Sigmoid colon (tissue), 7 donors: ENCODE results near the gene CCIN. TPM values are rescaled to one million over a fixed set of nuclear protein-coding genes. Genes with fewer than 3 reads are reported as not detected.
A peak's percentile ranks its signal among the peaks of the same experiment; 100 is the strongest.

Source experiments
- DNase-seq: peaks from one replicate; pipeline ENCODE4 v3.0.0-alpha.2; 2019
- H3K27ac ChIP-seq, 4 donors: fragments of 200-600 bp; sonication (generic); one replicate each; pipeline ENCODE4 v1.5.1; 2016 to 2019; ENCODE audit warnings: mild to moderate bottlenecking in 1 of 4
- H3K27me3 ChIP-seq, 3 donors: fragments of 200-600 bp; sonication (generic); one replicate each; pipeline ENCODE4 v1.5.1; 2019; ENCODE audit warnings: mild to moderate bottlenecking in 1 of 3
- H3K36me3 ChIP-seq, 4 donors: fragments of 200-600 bp; sonication (generic); one replicate each; pipeline ENCODE4 v1.5.1; 2016 to 2019
- H3K4me1 ChIP-seq, 4 donors: fragments of 200-600 bp; sonication (generic); one replicate each; pipeline ENCODE4 v1.5.1; 2017 to 2019
- H3K4me3 ChIP-seq, 4 donors: fragments of 200-600 bp; sonication (generic); one replicate each; pipeline ENCODE4 v1.5.1; 2017 to 2019; ENCODE audit warnings: mild to moderate bottlenecking in 2 of 4, moderate library complexity in 1 of 4
- H3K9me3 ChIP-seq, 4 donors: fragments of 200-600 bp in 3 of 4; sonication (generic) in 3 of 4; one replicate each; pipeline versions ENCODE4 v1.5.1 to v1.6.1; 2013 to 2019
- CTCF ChIP-seq, 4 experiments: fragments of 450-650 bp in 3 of 4; fragments of 200-600 bp in 1 of 4; IDR thresholded peaks; one replicate each; pipeline ENCODE4 v1.5.1; 2016 to 2019; ENCODE audit warnings: antibody characterized with exemption in 4 of 4, mild to moderate bottlenecking in 3 of 4, moderate library complexity in 2 of 4
- EP300 ChIP-seq, 4 donors: sonication (generic); formaldehyde crosslinking; IDR thresholded peaks; one replicate each; pipeline ENCODE4 v1.6.1; 2017; ENCODE audit warnings: antibody characterized with exemption in 4 of 4
- POLR2A ChIP-seq, 2 donors: fragments of 450-650 bp; IDR thresholded peaks; one replicate each; pipeline ENCODE4 v1.6.1; 2016; ENCODE audit warnings: antibody characterized with exemption in 2 of 2, mild to moderate bottlenecking in 2 of 2, moderate library complexity in 2 of 2
- POLR2AphosphoS5 ChIP-seq, 4 donors: sonication (generic); formaldehyde crosslinking; IDR thresholded peaks; one replicate each; pipeline ENCODE4 v1.6.1; 2017; ENCODE audit warnings: antibody characterized with exemption in 4 of 4
- WGBS, 2 donors: extraction: QIAGEN DNeasy Blood & Tissue Kit; methylation state at CpG; one replicate each; pipeline ENCODE4 v1.1.7; 2013; 5-methylcytosine and 5-hydroxymethylcytosine counted together
- intact Hi-C: fragments of 100-400 bp; cut with DNase I; formaldehyde crosslinking; loops from one replicate; pipeline ENCODE4 v1.15.1; 2023
- polyA plus RNA-seq, 3 donors: library from polyadenylated mRNA; stranded (reverse); fragments of 200-250 nt; gene quantifications; one replicate each; pipeline ENCODE4 v1.2.3, GENCODE V29; 2013
- total RNA-seq, 4 donors: library from RNA; depleted of rRNA; stranded (reverse); fragments of >200 nt; gene quantifications; one replicate each; pipeline ENCODE4 v1.1.0, GENCODE V29; 2016
- donor health status: healthy with polysubstance abuse.
- donor health status: Bipolar disorder and iron deficiency.
- donor health status: healthy.

Gene CCIN
- total and polyA plus RNA-seq, 7 donors: 0.07 to 2.5 (median 0.83) TPM; not detected in 3

GRCh38 chr9:36163049-36163785 is 6.0 kb upstream of the CCIN start:
- H3K4me3 ChIP-seq: no peak overlapping the region
- H3K36me3 ChIP-seq: no peaks in the 10 kb centered on the region
- 64 to 80% methylated on average over 9 of the region's 9 CpGs for WGBS, 2 donors
- H3K9me3 ChIP-seq: no peaks in the 10 kb centered on the region
- H3K27ac ChIP-seq: peak overlapping the region; percentile 83 to 99 (median 86)
- intact Hi-C loops: loop anchor here (2.0 kb wide), 1 partner anchor 14 kb away; no protein-coding TSS in a partner anchor
- no peaks in the 10 kb centered on the region for H3K27me3 ChIP-seq
- peaks cover 0 to 85% (median 72%) of the 10 kb centered on the region in 4 donors for H3K4me1 ChIP-seq
- TF ChIP-seq EP300 (IDR thresholded peaks at IDR 0.05): peak in 2 of 4 donors; percentile 4 to 43
- TF ChIP-seq POLR2A (IDR thresholded peaks at IDR 0.05): no peak
- TF ChIP-seq CTCF (IDR thresholded peaks at IDR 0.05): no peak
- peak in 3 of 4 donors; percentile 16 to 43 (median 32) for TF ChIP-seq POLR2AphosphoS5 (IDR thresholded peaks at IDR 0.05)
- peak; percentile 84 for DNase-seq

GRCh38 chr9:36163786-36164170 is 5.4 kb upstream of the CCIN start:
- Histone ChIP-seq H3K4me1 (peaks cover 0 to 80% (median 67%) of the 10 kb centered on the region in 4 donors), H3K36me3 (no peaks in the 10 kb centered on the region), H3K9me3 (no peaks in the 10 kb centered on the region), H3K27ac (peak overlapping the region; percentile 83 to 99 (median 86)), H3K4me3 (no peak overlapping the region), H3K27me3 (no peaks in the 10 kb centered on the region)
- TF ChIP-seq CTCF (IDR thresholded peaks at IDR 0.05) (no peak), POLR2AphosphoS5 (IDR thresholded peaks at IDR 0.05) (no peak), POLR2A (IDR thresholded peaks at IDR 0.05) (no peak)
- intact Hi-C loops: loop anchor here (2.0 kb wide), 1 partner anchor 15 kb away; no protein-coding TSS in a partner anchor
- WGBS, 2 donors: 81 to 83% methylated on average over 4 of the region's 4 CpGs
- no peak for DNase-seq

GRCh38 chr9:36164372-36164771 is 4.8 kb upstream of the CCIN start:
- no peak for DNase-seq
- peaks cover 0 to 74% (median 61%) of the 10 kb centered on the region in 4 donors for H3K4me1 ChIP-seq
- TF ChIP-seq POLR2AphosphoS5 (IDR thresholded peaks at IDR 0.05) (no peak), CTCF (IDR thresholded peaks at IDR 0.05) (no peak), POLR2A (IDR thresholded peaks at IDR 0.05) (no peak), EP300 (IDR thresholded peaks at IDR 0.05) (no peak)
- H3K4me3 ChIP-seq: no peak overlapping the region
- no peaks in the 10 kb centered on the region for H3K27me3 ChIP-seq
- intact Hi-C loops: no loop called here
- WGBS, 2 donors: 78 to 79% methylated on average over 6 of the region's 6 CpGs
- peak overlapping the region; percentile 83 to 99 (median 86) for H3K27ac ChIP-seq
- no peaks in the 10 kb centered on the region for H3K36me3 ChIP-seq
- H3K9me3 ChIP-seq: no peaks in the 10 kb centered on the region

- intact Hi-C loops: no loop called here
- DNase-seq: no peak
- H3K27ac ChIP-seq: peak overlapping the region; percentile 83 to 99 (median 86)
- WGBS, 2 donors: 54 to 81% methylated on average over 3 of the region's 3 CpGs
- no peaks in the 10 kb centered on the region for H3K36me3 ChIP-seq
- H3K4me3 ChIP-seq: no peak overlapping the region
- no peaks in the 10 kb centered on the region for H3K27me3 ChIP-seq
- no peak for TF ChIP-seq EP300 (IDR thresholded peaks at IDR 0.05)
- TF ChIP-seq POLR2AphosphoS5 (IDR thresholded peaks at IDR 0.05): no peak
- no peak for TF ChIP-seq POLR2A (IDR thresholded peaks at IDR 0.05)
- no peak for TF ChIP-seq CTCF (IDR thresholded peaks at IDR 0.05)
- H3K4me1 ChIP-seq: peaks cover 0 to 68% (median 57%) of the 10 kb centered on the region in 4 donors
- H3K9me3 ChIP-seq: no peaks in the 10 kb centered on the region
Measured at GRCh38 chr9:36164989-36165388, 4.2 kb upstream of the CCIN start.
